ENCODE measurements around the gene RAD18. TPM values are rescaled to one million over a fixed set of nuclear protein-coding genes. Genes with fewer than 3 reads are reported as not detected.
A peak's percentile ranks its signal among the peaks of the same experiment; 100 is the strongest.

The RAD18 gene
- polyA plus RNA-seq, 3 donors = 1.9 to 6.9 (median 5.1) TPM

DNA sequence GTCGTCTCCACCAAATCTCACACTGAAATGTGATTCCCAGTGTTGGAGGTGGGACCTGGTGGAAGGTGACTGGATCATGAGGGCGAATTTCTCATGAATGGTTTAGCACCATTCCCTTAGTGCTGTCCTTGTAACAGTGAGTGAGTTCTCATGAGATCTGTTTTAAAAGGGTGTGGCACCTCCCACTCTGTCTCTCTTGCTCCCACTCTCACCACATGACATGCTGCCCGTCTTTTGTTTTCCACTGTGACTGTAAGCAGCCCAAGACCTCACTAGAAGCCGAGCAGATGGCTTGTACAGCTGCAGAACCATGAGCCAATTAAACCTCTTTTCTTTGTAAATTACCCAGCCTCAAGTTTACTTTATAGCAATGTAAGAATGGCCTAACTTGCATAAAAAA, 21.2 kb downstream of the RAD18 start:
- Mint-ChIP-seq H3K4me3 (no peak overlapping the region), H3K4me1 (no peaks in the 10 kb centered on the region), H3K27me3 (ENCODE audit: low read depth in 3 of 3) (peaks cover 0 to 2% (median 0%) of the 10 kb centered on the region in 3 donors), H3K36me3 (peaks cover 62 to 65% of the 10 kb centered on the region in 2 donors), H3K27ac (no peak overlapping the region), H3K9me3 (peaks cover 0 to 12% (median 8%) of the 10 kb centered on the region in 7 donors)
- no peak for DNase-seq
- Histone ChIP-seq H3K27ac (ENCODE audit: low read depth in 1 of 2, low read length in 2 of 2) (no peak overlapping the region), H3K4me3 (replicated peaks in 1 of 3; ENCODE audit: low read depth in 2 of 3, low read length in 3 of 3) (no peak overlapping the region), H2AFZ (ENCODE audit: insufficient read depth, low read depth, low read length, poor library complexity, severe bottlenecking) (no peak overlapping the region), H3K9me3 (replicated peaks in 1 of 2; ENCODE audit: control insufficient read depth in 1 of 2, insufficient read depth in 1 of 2, low read length in 2 of 2) (no peaks in the 10 kb centered on the region), H3K79me2 (ENCODE audit: insufficient read depth, low read length) (no peaks in the 10 kb centered on the region), H3K4me1 (ENCODE audit: control insufficient read depth in 1 of 2, insufficient read depth in 2 of 2, low read length in 2 of 2) (no peaks in the 10 kb centered on the region), H4K20me1 (ENCODE audit: insufficient read depth, low read length) (no peaks in the 10 kb centered on the region), H3K27me3 (ENCODE audit: control insufficient read depth in 2 of 2, insufficient read depth in 2 of 2, low read length in 2 of 2) (no peaks in the 10 kb centered on the region), H3K4me2 (replicated peaks; ENCODE audit: extremely low read depth, low read length, poor library complexity, severe bottlenecking) (no peak overlapping the region), H3K9ac (ENCODE audit: insufficient read depth, low read length, poor library complexity, severe bottlenecking) (no peak overlapping the region), H3K36me3 (replicated peaks in 1 of 2; ENCODE audit: control insufficient read depth in 1 of 2, insufficient read depth in 2 of 2, low read length in 2 of 2) (peaks cover 22 to 89% of the 10 kb centered on the region in 2 donors)
- intact Hi-C loops (cut with micrococcal nuclease) = no loop called here
- TF ChIP-seq, protein P1, sequence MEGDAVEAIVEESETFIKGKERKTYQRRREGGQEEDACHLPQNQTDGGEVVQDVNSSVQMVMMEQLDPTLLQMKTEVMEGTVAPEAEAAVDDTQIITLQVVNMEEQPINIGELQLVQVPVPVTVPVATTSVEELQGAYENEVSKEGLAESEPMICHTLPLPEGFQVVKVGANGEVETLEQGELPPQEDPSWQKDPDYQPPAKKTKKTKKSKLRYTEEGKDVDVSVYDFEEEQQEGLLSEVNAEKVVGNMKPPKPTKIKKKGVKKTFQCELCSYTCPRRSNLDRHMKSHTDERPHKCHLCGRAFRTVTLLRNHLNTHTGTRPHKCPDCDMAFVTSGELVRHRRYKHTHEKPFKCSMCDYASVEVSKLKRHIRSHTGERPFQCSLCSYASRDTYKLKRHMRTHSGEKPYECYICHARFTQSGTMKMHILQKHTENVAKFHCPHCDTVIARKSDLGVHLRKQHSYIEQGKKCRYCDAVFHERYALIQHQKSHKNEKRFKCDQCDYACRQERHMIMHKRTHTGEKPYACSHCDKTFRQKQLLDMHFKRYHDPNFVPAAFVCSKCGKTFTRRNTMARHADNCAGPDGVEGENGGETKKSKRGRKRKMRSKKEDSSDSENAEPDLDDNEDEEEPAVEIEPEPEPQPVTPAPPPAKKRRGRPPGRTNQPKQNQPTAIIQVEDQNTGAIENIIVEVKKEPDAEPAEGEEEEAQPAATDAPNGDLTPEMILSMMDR (IDR thresholded peaks at IDR 0.05) = no peak
- WGBS (ENCODE audit: insufficient coverage) = no CpG with 5 or more reads among the region's 4 CpGs

DNA sequence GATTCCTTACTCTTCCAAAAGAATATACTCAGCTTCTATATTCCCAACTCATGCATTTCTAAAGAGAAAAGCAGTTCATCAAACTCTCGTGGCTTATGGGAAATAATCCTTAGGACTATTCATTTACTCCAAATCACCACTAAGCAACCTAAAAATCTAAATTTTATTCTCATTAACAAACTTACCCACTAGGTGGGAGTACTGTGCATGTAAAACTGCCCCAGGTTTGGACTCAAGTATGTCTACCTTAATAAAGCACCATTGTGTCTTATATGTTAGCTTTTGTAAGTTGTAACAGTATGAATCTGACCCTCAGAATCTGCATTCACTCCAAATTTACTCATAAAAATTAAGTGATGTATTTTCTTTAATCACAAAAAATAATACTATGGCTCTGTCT, 25.3 kb downstream of the RAD18 start:
- Histone ChIP-seq H3K9me3 (replicated peaks in 1 of 2; ENCODE audit: control insufficient read depth in 1 of 2, insufficient read depth in 1 of 2, low read length in 2 of 2) (no peaks in the 10 kb centered on the region), H3K79me2 (ENCODE audit: insufficient read depth, low read length) (no peaks in the 10 kb centered on the region), H2AFZ (ENCODE audit: insufficient read depth, low read depth, low read length, poor library complexity, severe bottlenecking) (no peak overlapping the region), H3K4me1 (ENCODE audit: control insufficient read depth in 1 of 2, insufficient read depth in 2 of 2, low read length in 2 of 2) (no peaks in the 10 kb centered on the region), H3K4me2 (replicated peaks; ENCODE audit: extremely low read depth, low read length, poor library complexity, severe bottlenecking) (no peak overlapping the region), H3K4me3 (replicated peaks in 1 of 3; ENCODE audit: low read depth in 2 of 3, low read length in 3 of 3) (no peak overlapping the region), H3K9ac (ENCODE audit: insufficient read depth, low read length, poor library complexity, severe bottlenecking) (no peak overlapping the region), H4K20me1 (ENCODE audit: insufficient read depth, low read length) (no peaks in the 10 kb centered on the region), H3K27ac (ENCODE audit: low read depth in 1 of 2, low read length in 2 of 2) (no peak overlapping the region), H3K27me3 (ENCODE audit: control insufficient read depth in 2 of 2, insufficient read depth in 2 of 2, low read length in 2 of 2) (no peaks in the 10 kb centered on the region), H3K36me3 (replicated peaks in 1 of 2; ENCODE audit: control insufficient read depth in 1 of 2, insufficient read depth in 2 of 2, low read length in 2 of 2) (peaks cover 20 to 84% of the 10 kb centered on the region in 2 donors)
- no peaks in the 10 kb centered on the region for H3K27me3 Mint-ChIP-seq (ENCODE audit: low read depth in 3 of 3)
- H3K4me3 Mint-ChIP-seq = no peak overlapping the region
- TF ChIP-seq, protein P1 (IDR thresholded peaks at IDR 0.05) = peak; percentile 18
- H3K9me3 Mint-ChIP-seq = peaks cover 0 to 5% (median 0%) of the 10 kb centered on the region in 7 donors
- peaks cover 51 to 59% of the 10 kb centered on the region in 2 donors for H3K36me3 Mint-ChIP-seq
- no peak for DNase-seq
- intact Hi-C loops (cut with micrococcal nuclease) = no loop called here
- H3K4me1 Mint-ChIP-seq = no peaks in the 10 kb centered on the region
- H3K27ac Mint-ChIP-seq = peak overlapping the region in 1 of 7 donors; percentile 7
- no CpG with 5 or more reads among the region's 1 CpG for WGBS (ENCODE audit: insufficient coverage)

Data from CD14-positive monocyte (primary cell).